PC-9 (cell line): ENCODE measurements around the gene TMTC3.

Experiments
- CTCF ChIP-seq: fragments of 200-600 bp; sonication (generic); conservative IDR thresholded peaks from 2 replicates; pipeline ENCODE4 v1.6.1; 2017; ENCODE audit warnings: mixed run types, antibody characterized with exemption, mild to moderate bottlenecking, moderate library complexity
- EZH2 ChIP-seq: fragments of 200-600 bp; sonication (generic); IDR thresholded peaks from 2 replicates; pipeline ENCODE4 v1.8.0; 2017; ENCODE audit warnings: antibody characterized with exemption, low read depth

GRCh38 chr12:88200029-88200428, 57.9 kb downstream of the TMTC3 start:
- no peak for TF ChIP-seq CTCF
- TF ChIP-seq EZH2 = no peak
